NCI-H1436 (cell line): ENCODE results near the gene ZBTB7C.

ENCODE experiments used
- DNase-seq: peaks from one replicate; lab custom pipeline; 2025; lab: John Stamatoyannopoulos, UW

Gene ZBTB7C

DNA sequence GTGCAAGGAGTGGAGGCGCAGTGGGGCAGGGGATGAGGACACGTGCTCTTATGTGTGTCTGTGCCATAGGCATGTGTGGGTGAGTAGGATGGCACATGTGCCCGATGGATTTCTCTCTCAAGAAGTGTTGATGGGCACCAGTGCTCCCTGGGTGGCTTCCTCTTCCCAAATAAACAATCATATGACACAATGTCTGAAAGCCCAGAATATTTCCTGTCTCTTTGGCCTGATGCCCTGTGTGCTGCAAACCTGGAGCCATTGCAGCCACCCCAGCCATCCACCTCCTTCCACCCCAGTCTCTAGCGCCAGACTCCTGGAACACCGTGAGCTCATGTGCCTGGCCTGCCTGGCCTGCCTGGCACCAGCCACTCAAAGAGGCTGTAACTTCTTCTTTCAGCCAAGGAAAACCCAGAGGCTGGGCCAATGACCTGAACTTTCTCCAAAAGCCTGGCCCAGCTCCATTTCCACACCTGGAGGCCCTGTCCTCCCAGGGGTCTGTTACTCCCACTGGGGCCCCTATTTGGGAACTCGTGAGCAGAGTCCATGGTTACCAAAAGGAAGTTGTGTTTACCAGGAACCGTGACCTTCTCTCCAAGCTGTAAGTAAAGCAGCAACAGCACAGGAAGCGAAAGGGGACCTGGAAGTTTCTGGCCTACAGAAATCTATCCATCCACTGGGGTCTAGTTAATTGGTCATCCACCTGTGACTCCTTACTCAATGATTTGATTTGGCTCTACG, 9.5 kb upstream of the ZBTB7C start:
- DNase-seq = no peak

DNA sequence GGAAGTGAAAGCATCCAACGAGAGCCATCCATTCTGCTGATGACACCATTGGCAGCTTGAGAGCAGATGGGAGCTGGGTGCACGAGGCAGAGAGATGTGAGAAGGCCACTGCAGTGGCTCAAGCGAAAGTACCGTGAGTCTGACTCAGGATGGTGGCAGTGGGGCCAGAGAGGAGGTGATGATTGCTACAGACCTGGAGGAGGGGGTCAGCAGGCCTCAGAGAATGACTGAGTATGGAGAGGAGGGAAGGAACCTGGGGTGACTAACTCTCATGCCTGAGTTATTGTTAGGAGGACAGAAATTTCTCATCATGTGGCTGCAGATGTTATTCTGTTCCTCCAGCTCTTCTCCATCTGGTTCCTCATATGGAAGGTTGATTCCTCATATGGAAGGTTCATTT, 8.8 kb upstream of the ZBTB7C start:
- DNase-seq = no peak

DNA sequence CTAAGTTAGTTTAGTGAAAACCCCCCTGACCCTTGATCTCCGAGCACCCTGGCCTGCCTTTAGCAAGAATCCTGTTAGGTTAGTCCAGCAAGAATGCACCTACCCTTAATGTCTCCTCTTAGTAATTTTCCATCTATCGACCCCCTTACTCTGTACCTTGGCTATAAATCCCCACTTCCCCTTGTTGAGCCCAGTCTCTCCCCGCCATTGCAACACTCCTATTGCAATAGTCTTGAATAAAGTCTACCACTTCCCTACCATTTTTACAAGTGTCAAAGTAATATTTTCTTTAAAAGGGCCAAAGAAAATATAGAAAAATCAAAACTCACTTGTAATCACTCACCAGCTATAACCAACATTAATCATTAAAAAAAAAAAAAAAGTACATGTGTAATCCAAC, 4.2 kb upstream of the ZBTB7C start:
- DNase-seq = no peak

DNA sequence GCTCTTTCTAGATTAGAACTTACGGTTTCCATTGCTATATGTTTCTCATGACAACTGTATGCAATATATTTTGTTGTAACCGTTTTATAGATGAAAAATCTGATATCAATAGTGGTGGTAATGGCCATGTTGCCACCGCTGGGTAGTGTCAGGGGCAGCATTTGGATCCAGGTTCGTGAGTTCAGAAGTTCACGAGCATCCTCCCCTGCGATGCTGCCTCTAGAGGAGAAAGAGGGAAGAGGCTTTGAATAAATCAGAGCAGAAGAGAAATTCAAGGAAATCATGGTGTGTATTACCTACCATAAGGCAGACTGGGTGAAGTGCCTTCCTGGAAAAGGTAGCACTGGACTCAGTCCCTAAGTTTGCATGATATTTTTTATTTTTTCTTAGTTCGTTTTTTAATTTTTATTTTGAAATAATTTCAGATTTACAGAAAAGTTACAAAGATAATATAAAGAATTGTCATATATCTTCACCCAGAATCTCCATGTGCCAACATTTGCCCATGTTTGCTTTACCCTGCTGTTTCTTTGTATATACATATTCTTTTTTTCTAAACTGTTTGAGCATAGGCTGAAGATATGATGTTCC, 3.3 kb upstream of the ZBTB7C start:
- DNase-seq = peak; percentile 23

DNA sequence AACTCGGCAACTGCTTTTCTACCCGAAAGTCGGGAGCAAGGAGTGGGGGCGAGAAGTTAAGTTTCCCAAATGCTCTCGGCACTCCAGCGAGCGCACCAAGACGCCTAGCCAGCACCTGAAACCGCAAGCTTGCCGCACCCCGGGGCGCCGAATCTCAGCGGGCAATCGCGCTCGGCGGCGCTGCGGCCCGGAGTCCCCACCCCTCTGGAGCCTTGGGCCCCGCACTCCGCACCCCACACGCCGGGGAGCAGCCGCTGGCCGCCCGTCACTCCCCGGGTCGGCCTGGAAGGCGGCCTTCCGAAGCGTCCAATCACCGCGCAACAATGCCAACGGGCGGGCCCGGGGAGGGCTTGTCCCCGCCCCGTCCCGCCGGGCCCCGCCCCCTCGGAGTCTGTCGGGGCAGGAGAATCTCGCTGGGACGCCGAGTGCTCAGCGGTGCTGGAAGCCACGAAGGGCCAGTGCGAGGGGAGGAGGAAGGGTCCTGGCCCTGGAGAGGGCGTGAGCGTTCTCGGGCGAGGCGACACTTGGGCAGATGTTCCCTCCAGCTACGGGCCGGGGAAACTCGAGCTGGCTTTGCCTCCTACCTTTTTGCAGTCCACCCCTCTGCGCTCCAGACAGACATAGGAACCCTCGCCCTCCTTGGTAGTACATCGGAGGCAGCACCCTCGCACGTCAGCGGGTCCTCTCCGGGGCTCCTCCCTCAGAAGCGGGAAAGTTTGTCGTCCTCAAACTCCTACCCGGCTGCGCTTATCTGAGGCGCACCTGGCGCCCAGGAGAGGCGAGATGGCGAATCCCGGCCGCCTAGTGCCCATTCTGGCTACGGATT, 1.1 kb upstream of the ZBTB7C start:
- DNase-seq = peak; percentile 74

DNA sequence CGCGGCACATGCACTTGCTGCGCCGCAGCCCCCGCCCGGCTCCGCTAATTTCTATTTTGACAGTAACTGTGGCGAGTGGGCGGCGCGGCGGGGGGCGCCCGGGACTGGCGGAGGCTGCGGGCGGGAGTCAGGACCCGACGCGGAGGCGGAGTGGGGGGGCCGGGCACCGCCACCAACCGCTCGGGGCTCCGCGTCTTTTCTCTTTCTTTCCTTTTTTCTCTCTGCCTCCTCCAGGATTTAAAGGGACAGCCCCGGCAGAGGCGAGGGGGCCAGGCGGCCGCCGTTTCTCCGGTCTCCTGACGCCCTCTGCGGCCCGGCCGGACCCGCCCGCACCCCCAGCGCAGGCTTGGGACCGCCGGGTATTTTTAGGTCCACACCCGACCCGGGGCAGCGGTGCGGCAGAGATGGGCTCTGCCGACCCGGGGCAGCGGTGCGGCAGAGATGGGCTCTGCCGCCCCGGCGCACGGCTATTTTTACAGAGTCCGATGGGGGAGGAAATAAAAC, 460 bp upstream of the ZBTB7C start:
- DNase-seq = no peak

DNA sequence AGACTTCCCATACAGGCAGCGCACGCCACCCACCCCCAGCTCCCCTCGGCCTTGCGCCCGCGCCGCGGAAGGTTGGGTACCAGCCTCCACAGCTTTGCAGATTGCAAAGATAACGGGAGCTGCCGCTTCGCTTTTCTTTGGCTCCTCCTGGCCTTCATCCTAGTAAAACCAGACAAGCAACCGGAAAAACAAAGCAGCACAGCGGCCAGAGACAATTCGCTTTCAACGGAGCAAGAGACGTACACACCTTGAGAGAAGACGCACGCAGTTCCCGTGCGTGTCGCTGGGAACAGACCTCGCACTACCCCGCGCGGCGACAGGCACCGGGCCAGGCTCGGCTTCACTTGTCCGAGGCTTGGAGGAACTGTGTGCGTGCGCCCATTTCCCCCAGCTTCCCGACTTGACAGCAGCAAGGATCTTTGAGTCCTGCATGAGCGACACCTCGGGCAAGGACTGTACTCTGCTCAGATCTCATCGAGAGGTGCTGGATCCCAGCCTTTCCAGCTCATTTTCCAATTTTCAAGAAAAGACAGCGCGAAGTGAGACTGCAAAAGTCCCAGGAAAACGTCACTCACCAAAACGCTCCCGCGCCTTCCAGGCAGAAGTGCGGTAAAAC, 964 bp downstream of the ZBTB7C start:
- DNase-seq = no peak

DNA sequence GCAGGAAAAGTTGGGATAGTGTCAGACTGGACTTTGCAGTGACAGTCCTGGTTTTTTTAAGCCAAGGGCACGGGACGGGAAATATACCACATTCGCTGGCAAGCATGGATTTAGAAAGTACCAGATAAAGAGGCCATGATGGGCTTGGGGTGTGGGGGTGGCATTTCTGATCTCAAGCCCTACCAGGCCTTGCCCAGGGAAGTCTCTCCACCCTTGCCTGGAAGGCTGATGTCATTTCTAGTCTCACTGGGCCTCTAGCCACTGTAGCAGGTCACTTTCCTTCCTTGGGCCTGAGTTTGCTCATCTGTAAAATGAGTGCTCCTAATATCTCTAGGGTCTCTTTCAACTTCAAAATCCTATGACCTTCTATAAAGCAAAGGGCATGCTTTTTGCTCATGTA, 1.8 kb downstream of the ZBTB7C start:
- DNase-seq = no peak

DNA sequence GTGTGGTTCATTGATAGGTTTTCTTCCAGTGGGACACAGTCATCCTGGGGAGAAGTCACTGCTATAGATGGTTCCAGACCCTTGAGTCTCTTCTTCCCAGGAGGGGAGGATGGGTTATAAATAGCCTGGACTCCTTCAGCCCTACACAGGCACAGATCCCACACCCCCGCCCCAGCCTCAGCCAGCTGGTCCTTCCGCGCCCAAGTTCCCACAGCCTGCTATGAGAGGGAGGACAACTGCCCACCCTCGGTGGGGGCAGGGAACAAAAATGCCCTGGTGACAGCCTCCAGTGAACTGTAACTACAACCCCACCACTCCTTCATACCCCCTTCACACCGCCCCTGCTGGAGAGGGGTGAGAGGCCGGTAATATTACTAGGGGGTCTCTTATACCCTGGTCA, 3.2 kb downstream of the ZBTB7C start:
- DNase-seq = no peak

DNA sequence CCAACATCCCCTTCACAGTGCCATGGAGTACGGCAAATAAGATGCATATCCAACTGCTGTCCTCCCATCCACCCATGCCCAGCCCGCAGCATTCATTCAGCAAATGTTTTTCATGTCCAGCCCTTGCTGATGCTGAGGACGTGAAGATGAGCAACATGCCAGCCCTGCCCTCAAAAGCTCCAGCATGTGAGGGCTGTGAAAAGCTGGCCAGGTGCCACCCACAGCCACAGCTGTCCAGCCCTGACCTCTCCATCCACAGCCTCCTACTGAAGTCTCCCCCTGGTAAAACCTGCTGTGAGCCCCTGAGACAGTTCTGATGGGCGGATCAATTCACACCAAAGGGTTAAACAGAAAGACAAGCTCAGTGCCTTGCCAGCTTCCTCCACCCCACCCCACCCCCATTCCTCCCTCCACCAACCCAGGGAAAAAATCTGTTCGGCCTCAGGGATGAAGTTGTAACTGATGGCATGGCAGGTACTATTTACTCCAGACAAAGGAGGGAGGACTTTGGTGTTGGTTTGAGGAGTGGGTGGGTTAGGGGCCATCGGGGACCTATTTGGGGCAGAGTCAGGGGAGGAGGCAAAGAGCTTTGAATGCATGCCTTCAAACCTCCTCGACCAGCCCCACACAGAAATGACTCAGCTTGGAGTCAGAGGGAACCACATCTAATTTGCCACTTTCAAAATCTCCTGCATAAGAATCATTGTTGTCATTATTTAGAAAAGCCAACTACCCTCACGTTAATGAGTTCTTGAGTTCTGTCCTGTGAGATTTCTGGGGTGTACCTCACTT, 4.3 kb downstream of the ZBTB7C start:
- no peak for DNase-seq

DNA sequence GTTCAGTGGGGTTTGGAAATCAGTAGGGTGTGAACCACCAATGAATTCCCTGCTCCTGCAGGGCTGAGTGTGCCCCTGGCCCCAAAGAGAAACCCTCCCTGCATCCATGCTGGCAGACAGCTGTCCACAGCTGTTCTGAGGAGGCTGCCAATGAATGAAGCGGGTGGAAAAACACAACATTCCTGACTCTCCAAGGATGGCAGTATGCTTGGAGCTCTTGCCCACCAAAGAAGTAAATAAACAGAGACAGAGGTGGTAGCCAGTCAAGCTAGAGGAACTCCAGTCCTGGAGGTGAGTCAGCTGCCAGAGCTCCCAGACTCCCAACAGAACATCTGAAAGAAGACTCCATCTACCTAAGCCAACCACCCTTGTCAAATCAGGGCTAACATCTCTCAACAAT, 6.2 kb downstream of the ZBTB7C start:
- DNase-seq = no peak

DNA sequence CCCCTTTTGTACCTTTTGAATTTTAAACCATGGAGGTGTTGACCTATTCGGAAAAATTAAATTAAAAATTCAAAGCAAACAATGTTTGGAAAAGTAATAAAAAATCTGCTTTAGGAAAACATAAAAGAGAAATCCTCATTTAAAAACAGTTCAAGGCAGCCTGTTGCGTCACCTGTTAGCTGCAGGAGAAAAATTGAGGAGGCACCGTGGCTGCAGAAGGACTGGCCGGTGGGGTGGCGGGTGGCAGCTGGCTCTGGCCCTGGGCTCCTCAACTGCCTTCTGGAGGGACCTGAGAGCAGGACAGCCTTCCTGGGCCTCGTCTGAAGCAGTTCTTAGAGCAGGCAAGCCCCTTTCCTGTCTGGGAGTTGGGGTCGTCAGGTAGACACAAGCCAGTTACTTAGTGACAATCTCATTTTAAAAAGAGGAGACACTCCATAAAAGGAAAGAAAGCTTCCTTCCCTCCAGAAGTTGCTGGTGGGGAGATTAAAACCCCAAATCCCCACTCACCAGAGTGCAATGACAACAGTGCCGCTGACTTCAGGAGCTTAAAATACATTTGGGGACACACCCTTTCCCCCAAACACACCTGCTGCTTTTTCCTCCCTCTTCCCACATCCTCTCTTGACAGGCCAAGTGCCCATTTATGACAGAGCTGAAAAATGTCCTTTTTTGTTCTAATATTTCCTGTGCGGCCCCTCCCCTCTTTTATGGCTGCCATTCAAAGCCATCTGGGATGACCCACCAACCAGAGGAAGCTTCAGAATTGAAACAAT, 9.7 kb downstream of the ZBTB7C start:
- no peak for DNase-seq

DNA sequence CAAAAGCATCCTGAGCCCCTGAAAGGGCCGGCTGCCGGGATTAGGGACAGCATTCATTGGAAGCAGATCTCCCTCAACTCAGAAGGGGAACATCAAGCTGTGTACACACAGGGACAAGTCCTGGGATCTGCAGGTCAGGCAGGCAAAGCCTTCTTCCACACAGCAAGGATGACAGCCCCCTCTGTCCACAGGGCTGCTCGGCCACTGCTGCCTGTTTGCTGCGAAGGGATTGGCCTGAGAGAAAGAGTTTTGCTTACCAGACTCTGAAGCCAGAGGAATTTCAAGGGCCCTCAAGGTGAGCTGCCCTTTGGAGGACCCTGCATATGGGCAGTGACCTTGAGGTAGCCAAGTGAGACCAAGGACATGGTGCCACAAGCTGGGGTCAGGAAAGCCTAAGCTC, 11.1 kb downstream of the ZBTB7C start:
- no peak for DNase-seq

DNA sequence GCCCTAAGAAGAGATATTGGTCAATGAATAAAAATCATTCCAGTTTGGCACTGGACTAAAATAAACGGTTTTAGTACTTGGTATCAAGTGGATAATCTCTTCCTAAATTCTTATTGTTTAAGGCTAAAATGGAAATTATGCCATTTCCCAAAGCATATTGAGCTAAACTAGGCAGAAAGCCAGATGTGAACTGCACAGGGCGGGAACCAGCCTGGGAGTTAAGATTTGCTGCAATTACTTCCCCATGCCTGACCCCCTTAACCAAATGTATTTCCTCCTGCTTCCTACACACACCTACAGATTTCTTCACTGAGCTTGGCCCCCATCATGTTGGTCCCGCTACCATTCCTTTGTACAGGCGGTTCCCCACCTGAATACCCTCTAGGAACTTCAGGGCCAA, 12.2 kb downstream of the ZBTB7C start:
- no peak for DNase-seq

DNA sequence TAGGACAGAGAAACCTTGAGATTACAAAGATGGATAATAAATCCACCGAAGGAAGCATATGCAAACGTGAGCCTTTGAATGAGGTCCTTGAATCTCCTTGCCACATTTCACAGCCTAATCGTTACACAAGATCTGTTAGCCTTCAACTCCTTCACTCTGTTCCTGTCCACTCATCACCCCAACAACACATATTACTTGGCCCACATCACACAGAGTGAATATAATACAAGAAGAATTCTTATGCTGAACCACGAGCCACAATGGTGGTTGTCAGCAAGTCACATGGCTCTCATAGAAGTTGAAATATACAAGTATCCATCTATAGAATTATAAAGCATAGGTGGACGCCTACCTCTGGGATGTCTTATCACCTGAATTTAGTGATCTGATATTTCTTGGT, 12.6 kb downstream of the ZBTB7C start:
- DNase-seq = no peak

DNA sequence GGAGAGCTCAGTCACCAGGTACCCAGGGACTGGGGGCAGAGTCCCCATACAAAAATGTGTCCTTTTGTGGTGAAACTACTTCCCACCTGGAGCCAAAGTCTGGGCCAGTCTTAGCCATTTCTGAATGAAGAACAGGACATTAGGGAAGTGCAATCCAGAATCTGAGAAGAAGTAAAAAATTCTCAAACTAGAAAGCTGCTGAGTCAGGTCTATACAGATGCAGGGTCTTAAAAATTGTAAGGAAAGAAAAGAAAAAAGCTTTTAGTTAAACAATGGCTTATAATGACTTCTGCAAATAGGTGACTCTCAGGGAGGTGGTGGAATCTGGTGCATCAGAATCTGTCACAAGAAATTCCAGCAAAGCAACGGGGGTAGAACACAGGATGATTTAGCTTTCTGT, 13.5 kb downstream of the ZBTB7C start:
- DNase-seq = no peak

DNA sequence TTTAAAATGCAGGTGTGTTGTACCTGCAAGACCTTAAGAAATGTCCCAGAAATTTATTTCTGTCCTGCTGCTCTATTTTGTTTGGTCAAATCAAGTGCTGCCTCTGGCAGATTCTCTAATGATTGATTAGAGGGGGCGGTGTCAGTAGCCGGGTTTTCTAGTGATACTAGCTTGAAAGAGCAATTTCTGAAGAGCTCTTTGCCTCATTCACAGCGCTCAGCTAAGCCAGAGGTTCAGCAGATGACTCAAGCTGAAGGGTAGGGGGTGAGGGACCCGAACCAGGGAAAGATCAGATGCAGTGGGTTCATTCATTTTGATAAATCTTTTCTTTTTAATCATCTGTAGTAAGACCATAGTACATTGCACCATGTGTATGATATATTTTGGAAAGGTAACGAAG, 15.0 kb downstream of the ZBTB7C start:
- no peak for DNase-seq

DNA sequence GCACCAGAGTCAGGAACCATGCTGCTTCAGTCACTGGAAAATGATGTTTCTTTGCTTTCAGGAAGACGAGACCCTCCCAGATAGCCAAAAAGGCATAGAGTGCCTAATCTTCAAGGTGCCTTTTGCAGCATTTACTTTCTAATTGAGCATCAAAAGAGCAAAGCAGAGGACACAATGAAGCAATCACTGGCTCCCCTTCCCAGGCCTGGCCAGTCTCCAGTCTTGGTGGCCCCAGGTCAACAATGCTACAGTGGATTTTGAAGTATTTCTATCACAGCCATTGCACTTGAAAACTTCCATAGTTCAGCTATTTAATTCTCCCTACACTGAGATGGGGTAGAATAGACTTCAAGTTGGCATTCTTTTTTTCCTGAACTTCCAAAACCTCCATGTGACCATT, 15.4 kb downstream of the ZBTB7C start:
- DNase-seq = no peak

DNA sequence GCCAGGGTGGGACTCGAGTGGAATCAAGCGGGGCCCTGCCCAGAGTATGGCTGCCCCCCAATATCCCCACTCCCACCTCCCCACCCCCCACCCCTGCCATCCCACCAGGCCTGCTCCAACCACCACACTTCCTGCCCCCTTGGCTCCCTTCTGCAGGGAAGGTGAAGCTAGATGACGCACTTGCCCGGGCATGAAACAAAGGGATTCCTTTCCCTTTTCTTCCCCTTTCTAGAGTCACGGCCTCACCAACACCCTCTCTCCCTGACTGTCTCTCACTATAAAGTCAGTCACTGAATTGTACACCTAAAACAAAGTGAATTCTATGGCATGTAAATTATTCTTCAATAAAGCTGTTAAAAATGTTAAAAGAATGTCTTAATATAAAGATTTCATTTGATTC, 16.0 kb downstream of the ZBTB7C start:
- no peak for DNase-seq

DNA sequence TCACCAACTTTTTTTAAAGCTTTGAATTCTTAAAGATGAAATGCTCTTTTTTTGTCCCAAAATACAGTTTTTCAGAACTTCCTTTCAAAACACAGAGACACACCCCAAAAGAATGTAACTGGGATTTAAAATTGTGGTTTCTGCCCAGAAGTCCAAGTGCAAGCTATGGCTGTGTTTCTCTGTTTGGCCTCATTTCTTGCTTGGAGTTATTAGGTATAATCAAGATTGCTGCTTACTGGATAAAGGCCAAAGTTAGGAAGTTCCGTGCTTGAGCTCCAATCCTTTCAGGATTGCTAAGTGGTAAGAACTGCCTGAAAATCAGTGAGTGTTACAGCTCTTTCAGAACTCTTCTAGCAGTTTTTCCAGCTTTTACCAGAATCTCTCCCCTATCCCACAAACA, 16.9 kb downstream of the ZBTB7C start:
- DNase-seq = no peak

DNA sequence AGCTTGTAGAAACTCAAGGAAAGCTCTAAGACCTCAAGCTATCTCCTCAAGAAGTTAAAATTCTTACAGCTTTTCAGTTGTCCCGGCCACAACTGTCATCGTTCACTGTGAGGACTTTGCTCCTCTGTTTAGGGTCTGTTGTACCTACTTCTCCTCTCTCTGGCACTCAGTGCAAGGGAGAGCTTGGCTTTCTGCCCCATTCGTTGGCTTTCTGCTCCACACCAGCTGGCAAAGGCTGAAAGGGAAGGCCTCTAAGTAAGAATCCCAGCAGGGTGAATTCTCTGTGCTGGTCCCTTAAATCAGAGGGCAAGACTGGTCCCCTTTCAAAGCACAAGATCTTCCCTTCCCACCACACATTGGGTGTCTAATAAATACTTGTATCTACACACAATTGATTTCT, 17.3 kb downstream of the ZBTB7C start:
- DNase-seq = no peak
